ENCODE results near the gene CPSF4. TPM values are rescaled to one million over a fixed set of nuclear protein-coding genes. Genes with fewer than 3 reads are reported as not detected.

The CPSF4 gene
- total RNA-seq, 1 experiment from 2014 or later = 98.2 TPM

- no peak for DNase-seq
- no peaks in the 10 kb centered on the region; a peak in 1 of 5 replicates for H3K9me3 Mint-ChIP-seq
- H4K91ac ChIP-seq (ENCODE audit: insufficient read length, low read depth, low read length) = no peak overlapping the region
- H3K4me2 ChIP-seq (ENCODE audit: insufficient read depth, insufficient read length, low read length) = no peak overlapping the region
- H3K9ac ChIP-seq (ENCODE audit: extremely low read depth, insufficient read length, low read length) = no peak overlapping the region
- H3K36me3 Mint-ChIP-seq (ENCODE audit: insufficient read depth in 1 of 3, low read depth in 3 of 3) = peaks cover 16 to 73% (median 35%) of the 10 kb centered on the region in 3 experiments
- peaks cover 13% of the 10 kb centered on the region for H3K23me2 ChIP-seq (ENCODE audit: insufficient read length, low read depth, low read length, poor library complexity, severe bottlenecking)
- H3K56ac ChIP-seq (ENCODE audit: insufficient read length, low read depth, low read length) = no peak overlapping the region
- WGBS (ENCODE audit: extremely low coverage, insufficient read length, low lambda C conversion rate) = no CpG with 5 or more reads among the region's 23 CpGs
- TF ChIP-seq CTCF (conservative IDR thresholded peaks at IDR 0.05) = no peak
- no peaks in the 10 kb centered on the region for H3K79me2 ChIP-seq (ENCODE audit: insufficient read depth, low read length)
- H2BK120ac ChIP-seq (ENCODE audit: low read depth, low read length, poor library complexity, severe bottlenecking) = no peak overlapping the region
- H3K4me3 Mint-ChIP-seq = peak overlapping the region; percentile 44 to 83; a peak in 2 of 5 replicates
- H3K18ac ChIP-seq (ENCODE audit: insufficient read length, low read depth, low read length) = no peak overlapping the region
- H4K5ac ChIP-seq (ENCODE audit: insufficient read length, low read depth, low read length) = no peak overlapping the region
- H2AK5ac ChIP-seq (ENCODE audit: insufficient read length, low read length) = no peak overlapping the region
- H3K4me1 Mint-ChIP-seq = peaks cover 13 to 14% of the 10 kb centered on the region in 2 experiments
- no peak overlapping the region for H4K8ac ChIP-seq (replicated peaks; ENCODE audit: insufficient read length, low read depth, low read length)
- H2AFZ ChIP-seq (ENCODE audit: low read length) = no peak overlapping the region
- H3K14ac ChIP-seq (ENCODE audit: insufficient read depth, low read length) = no peak overlapping the region
- peaks cover 2% of the 10 kb centered on the region; the same call in 1 of the 2 replicates for H3K4me1 ChIP-seq (ENCODE audit: insufficient read depth, low read length)
- H3K23ac ChIP-seq (ENCODE audit: insufficient read length, low read depth, low read length) = no peak overlapping the region
- peaks cover 1% of the 10 kb centered on the region; the same call in 1 of the 2 replicates for H3K27me3 Mint-ChIP-seq (ENCODE audit: low read depth)
- no peak overlapping the region for H2BK20ac ChIP-seq (ENCODE audit: low read depth, low read length, poor library complexity, severe bottlenecking)
- no peak overlapping the region for H2BK5ac ChIP-seq (ENCODE audit: insufficient read length, low read length)
- no peaks in the 10 kb centered on the region for H3K79me1 ChIP-seq (ENCODE audit: insufficient read depth, low read depth, low read length, poor library complexity, severe bottlenecking)
- no peak overlapping the region for H3K27ac ChIP-seq (ENCODE audit: insufficient read length, low read depth, low read length)
- H2BK12ac ChIP-seq (ENCODE audit: insufficient read length, low read depth, low read length) = no peak overlapping the region
- H4K20me1 ChIP-seq (ENCODE audit: control insufficient read depth, insufficient read depth, insufficient read length) = no peaks in the 10 kb centered on the region
- no peaks in the 10 kb centered on the region for H3K27me3 ChIP-seq (ENCODE audit: insufficient read depth, low read length)
- no peak overlapping the region for H2BK15ac ChIP-seq (ENCODE audit: low read depth, low read length)
- no peaks in the 10 kb centered on the region for H3K9me3 ChIP-seq (ENCODE audit: control insufficient read depth, low read depth, low read length)
- no peak overlapping the region for H3K27ac Mint-ChIP-seq
- no peak overlapping the region for H3K4ac ChIP-seq (ENCODE audit: low read depth, low read length)
- no peak overlapping the region for H3T11ph ChIP-seq (ENCODE audit: low read length)
Measured at GRCh38 chr7:99390941-99391602, 47.7 kb upstream of the CPSF4 start.

Data from H9 (cell line).